NCI-H460 (cell line): ENCODE data around the gene GPX3. TPM values are rescaled to one million over a fixed set of nuclear protein-coding genes. Genes with fewer than 3 reads are reported as not detected.

Experiments
- DNase-seq: peaks from one replicate; pipeline ENCODE4 v3.0.0-alpha.2; 2016; ENCODE audit warnings: low read depth; ENCODE audit errors: extremely low read depth
- total RNA-seq: library from RNA; depleted of rRNA; stranded (reverse); fragments of >200 nt; shearing (Covaris generic); gene quantifications from 2 replicates; pipeline ENCODE4 v1.2.3, GENCODE V29; 2014

Gene GPX3
- total RNA-seq, 1 experiment from 2014 or later, result 47.7 TPM

- no peak for DNase-seq
Observed at GRCh38 chr5:151054709-151055108, 34.3 kb downstream of the GPX3 start.

GRCh38 chr5:151055336-151055735, 34.9 kb downstream of the GPX3 start:
- DNase-seq, result no peak

- no peak for DNase-seq
Observed at GRCh38 chr5:151056379-151057325, 36.3 kb downstream of the GPX3 start.

- no peak for DNase-seq
Observed at GRCh38 chr5:151058301-151058700, 37.9 kb downstream of the GPX3 start.

GRCh38 chr5:151058891-151059489, 38.6 kb downstream of the GPX3 start:
- no peak for DNase-seq

- DNase-seq, result no peak
Observed at GRCh38 chr5:151060742-151061141, 40.4 kb downstream of the GPX3 start.

GRCh38 chr5:151062405-151063141, 42.2 kb downstream of the GPX3 start:
- DNase-seq, result no peak

GRCh38 chr5:151063142-151063989, 43.0 kb downstream of the GPX3 start:
- peak; percentile 21 for DNase-seq

- no peak for DNase-seq
Observed at GRCh38 chr5:151064916-151065499, 44.6 kb downstream of the GPX3 start.

- DNase-seq, result no peak
Observed at GRCh38 chr5:151065609-151066008, 45.2 kb downstream of the GPX3 start.

- DNase-seq, result no peak
Observed at GRCh38 chr5:151066920-151067319, 46.5 kb downstream of the GPX3 start.

GRCh38 chr5:151067632-151068432, 47.4 kb downstream of the GPX3 start:
- DNase-seq, result no peak

- no peak for DNase-seq
Observed at GRCh38 chr5:151068433-151069197, 48.2 kb downstream of the GPX3 start.

GRCh38 chr5:151070449-151070848, 50.1 kb downstream of the GPX3 start:
- DNase-seq, result no peak

- no peak for DNase-seq
Observed at GRCh38 chr5:151071021-151071420, 50.6 kb downstream of the GPX3 start.

- DNase-seq, result no peak
Observed at GRCh38 chr5:151071848-151072629, 51.6 kb downstream of the GPX3 start.

- peak; percentile 24 for DNase-seq
Observed at GRCh38 chr5:151072630-151073025, 52.2 kb downstream of the GPX3 start.

- no peak for DNase-seq
Observed at GRCh38 chr5:151073280-151073679, 52.9 kb downstream of the GPX3 start.
